ENCODE measurements around the gene ZNF385D. TPM values are rescaled to one million over a fixed set of nuclear protein-coding genes. Genes with fewer than 3 reads are reported as not detected.

Gene ZNF385D
- total RNA-seq, 1 donor from 2014 or later = 2.9 TPM

- DNase-seq = no peak
- H3K27ac ChIP-seq = no peak overlapping the region
Measured at GRCh38 chr3:21785765-21786437, 34.9 kb upstream of the ZNF385D start.

GRCh38 chr3:21783839-21784238, 32.8 kb upstream of the ZNF385D start:
- no peaks in the 10 kb centered on the region for H3K9me3 ChIP-seq
- no peak overlapping the region for H3K27ac ChIP-seq
- no peak for TF ChIP-seq CTCF (IDR thresholded peaks at IDR 0.05)
- no peaks in the 10 kb centered on the region for H3K27me3 ChIP-seq (ENCODE audit: low read depth)
- no peak overlapping the region for H3K4me3 ChIP-seq
- H3K36me3 ChIP-seq = no peaks in the 10 kb centered on the region
- intact Hi-C loops (cut with DNase I) = no loop called here
- ATAC-seq = no peak
- DNase-seq = no peak
- H3K4me1 ChIP-seq = no peaks in the 10 kb centered on the region

More at GRCh38 chr3:21785765-21786437, 34.9 kb upstream of the ZNF385D start:
- no peak for ATAC-seq
- no peak overlapping the region for H3K4me3 ChIP-seq
- H3K27me3 ChIP-seq (ENCODE audit: low read depth) = no peaks in the 10 kb centered on the region
- intact Hi-C loops (cut with DNase I) = no loop called here
- H3K9me3 ChIP-seq = no peaks in the 10 kb centered on the region
- no peaks in the 10 kb centered on the region for H3K4me1 ChIP-seq
- H3K36me3 ChIP-seq = no peaks in the 10 kb centered on the region
- TF ChIP-seq CTCF (IDR thresholded peaks at IDR 0.05) = no peak

- Histone ChIP-seq H3K9me3 (no peaks in the 10 kb centered on the region), H3K4me1 (no peaks in the 10 kb centered on the region), H3K27me3 (ENCODE audit: low read depth) (no peaks in the 10 kb centered on the region), H3K4me3 (no peak overlapping the region), H3K27ac (no peak overlapping the region), H3K36me3 (no peaks in the 10 kb centered on the region)
- ATAC-seq (no peak), DNase-seq (no peak)
- intact Hi-C loops (cut with DNase I) = no loop called here
- TF ChIP-seq CTCF (IDR thresholded peaks at IDR 0.05) = no peak
Measured at GRCh38 chr3:21781355-21781754, 30.3 kb upstream of the ZNF385D start.

- Histone ChIP-seq H3K27me3 (ENCODE audit: low read depth) (no peaks in the 10 kb centered on the region), H3K4me1 (no peaks in the 10 kb centered on the region), H3K9me3 (no peaks in the 10 kb centered on the region), H3K4me3 (no peak overlapping the region), H3K27ac (no peak overlapping the region), H3K36me3 (no peaks in the 10 kb centered on the region)
- ATAC-seq (no peak), DNase-seq (no peak)
- TF ChIP-seq CTCF (IDR thresholded peaks at IDR 0.05) = no peak
- intact Hi-C loops (cut with DNase I) = no loop called here
Measured at GRCh38 chr3:21779909-21780308, 28.9 kb upstream of the ZNF385D start.

GRCh38 chr3:21778715-21779114, 27.7 kb upstream of the ZNF385D start:
- Histone ChIP-seq H3K4me1 (no peaks in the 10 kb centered on the region), H3K36me3 (no peaks in the 10 kb centered on the region), H3K9me3 (no peaks in the 10 kb centered on the region), H3K27me3 (ENCODE audit: low read depth) (no peaks in the 10 kb centered on the region), H3K27ac (no peak overlapping the region), H3K4me3 (no peak overlapping the region)
- ATAC-seq (no peak), DNase-seq (no peak)
- no peak for TF ChIP-seq CTCF (IDR thresholded peaks at IDR 0.05)
- intact Hi-C loops (cut with DNase I) = no loop called here
